ENCODE results near the gene GIT1. TPM values are rescaled to one million over a fixed set of nuclear protein-coding genes. Genes with fewer than 3 reads are reported as not detected.

GIT1 gene
- total and polyA plus RNA-seq, 7 donors: 13.6 to 31.3 (median 17.4) TPM

DNA sequence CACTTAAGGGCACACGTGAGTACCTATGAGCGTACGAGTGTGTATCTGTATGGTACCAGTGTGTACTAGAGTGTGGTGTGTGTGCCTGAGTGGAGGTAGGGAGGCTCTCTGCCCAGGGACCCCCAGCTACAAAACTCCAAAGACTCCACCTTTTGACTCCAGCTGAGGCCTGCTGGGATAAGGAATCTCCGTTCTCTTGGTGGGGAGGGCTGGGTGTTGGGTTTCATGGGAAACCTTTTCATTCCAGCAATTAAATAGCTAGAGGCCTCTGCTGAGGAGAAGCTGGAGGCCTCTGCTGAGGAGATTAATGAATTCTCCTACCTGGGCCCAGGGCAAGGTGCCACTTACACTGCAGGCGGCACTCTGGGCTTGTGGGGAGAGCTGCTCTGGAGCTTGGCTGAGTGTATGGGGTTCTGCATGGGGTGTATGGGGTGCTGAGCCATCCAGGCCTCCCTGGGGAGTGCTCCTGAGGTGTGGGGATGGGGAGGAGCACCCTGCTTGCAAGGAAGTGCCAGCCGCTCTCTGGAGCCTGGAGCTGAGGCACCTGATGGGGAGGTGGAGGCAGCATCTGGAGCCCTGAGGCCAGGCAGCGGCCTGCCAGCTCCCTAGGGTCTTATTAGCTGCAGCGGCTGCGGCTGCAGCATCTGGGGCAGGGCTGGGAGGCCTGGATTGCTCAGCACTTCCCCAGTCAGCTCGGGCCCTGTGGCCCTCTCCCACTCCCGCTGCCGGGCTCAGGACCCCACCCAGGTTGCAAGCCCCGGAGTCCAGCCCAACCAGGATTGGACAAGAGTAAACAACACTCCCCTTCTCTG lies 8.1 kb upstream of the GIT1 start:
- H3K4me3 ChIP-seq: no peak overlapping the region
- TF ChIP-seq EP300 (IDR thresholded peaks at IDR 0.05) (no peak), POLR2AphosphoS5 (IDR thresholded peaks at IDR 0.05) (no peak), POLR2A (IDR thresholded peaks at IDR 0.05) (no peak)
- TF ChIP-seq, protein P1, sequence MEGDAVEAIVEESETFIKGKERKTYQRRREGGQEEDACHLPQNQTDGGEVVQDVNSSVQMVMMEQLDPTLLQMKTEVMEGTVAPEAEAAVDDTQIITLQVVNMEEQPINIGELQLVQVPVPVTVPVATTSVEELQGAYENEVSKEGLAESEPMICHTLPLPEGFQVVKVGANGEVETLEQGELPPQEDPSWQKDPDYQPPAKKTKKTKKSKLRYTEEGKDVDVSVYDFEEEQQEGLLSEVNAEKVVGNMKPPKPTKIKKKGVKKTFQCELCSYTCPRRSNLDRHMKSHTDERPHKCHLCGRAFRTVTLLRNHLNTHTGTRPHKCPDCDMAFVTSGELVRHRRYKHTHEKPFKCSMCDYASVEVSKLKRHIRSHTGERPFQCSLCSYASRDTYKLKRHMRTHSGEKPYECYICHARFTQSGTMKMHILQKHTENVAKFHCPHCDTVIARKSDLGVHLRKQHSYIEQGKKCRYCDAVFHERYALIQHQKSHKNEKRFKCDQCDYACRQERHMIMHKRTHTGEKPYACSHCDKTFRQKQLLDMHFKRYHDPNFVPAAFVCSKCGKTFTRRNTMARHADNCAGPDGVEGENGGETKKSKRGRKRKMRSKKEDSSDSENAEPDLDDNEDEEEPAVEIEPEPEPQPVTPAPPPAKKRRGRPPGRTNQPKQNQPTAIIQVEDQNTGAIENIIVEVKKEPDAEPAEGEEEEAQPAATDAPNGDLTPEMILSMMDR (IDR thresholded peaks at IDR 0.05): no peak
- peak; percentile 65 for DNase-seq
- no peaks in the 10 kb centered on the region for H3K9me3 ChIP-seq
- no peaks in the 10 kb centered on the region for H3K36me3 ChIP-seq
- intact Hi-C loops (cut with DNase I): no loop called here
- H3K4me1 ChIP-seq: peaks cover 0 to 18% (median 15%) of the 10 kb centered on the region in 4 donors
- WGBS, 2 donors: 72 to 80% methylated on average over 13 of the region's 13 CpGs
- no peaks in the 10 kb centered on the region for H3K27me3 ChIP-seq
- no peak overlapping the region for H3K27ac ChIP-seq

DNA sequence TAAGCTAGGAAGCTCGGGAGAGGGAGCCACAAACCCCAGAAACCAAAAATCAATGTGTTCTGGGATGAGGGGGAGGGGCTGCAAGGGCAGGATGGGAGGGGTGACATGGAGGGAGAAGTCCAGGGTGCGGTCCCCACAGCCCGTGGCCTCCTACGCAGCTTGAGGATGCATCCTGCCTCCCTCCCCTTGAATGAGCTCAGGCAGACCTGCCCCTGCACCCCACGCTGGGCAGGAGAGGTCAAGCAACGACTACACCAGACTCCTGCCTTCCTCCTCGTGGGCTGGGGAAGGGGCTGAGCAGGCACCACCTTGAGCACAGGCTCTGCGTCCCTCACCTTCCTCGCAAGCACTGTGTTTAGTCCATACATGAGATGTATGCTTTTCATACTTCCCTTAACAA lies 7.4 kb upstream of the GIT1 start:
- TF ChIP-seq, protein P1 (IDR thresholded peaks at IDR 0.05): no peak
- TF ChIP-seq EP300 (IDR thresholded peaks at IDR 0.05) (no peak), POLR2A (IDR thresholded peaks at IDR 0.05) (no peak), POLR2AphosphoS5 (IDR thresholded peaks at IDR 0.05) (no peak)
- H3K27me3 ChIP-seq: no peaks in the 10 kb centered on the region
- H3K4me3 ChIP-seq: no peak overlapping the region
- WGBS, 2 donors: 79 to 81% methylated on average over 9 of the region's 9 CpGs
- no peak overlapping the region for H3K27ac ChIP-seq
- intact Hi-C loops (cut with DNase I): no loop called here
- peaks cover 0 to 26% (median 23%) of the 10 kb centered on the region in 4 donors for H3K4me1 ChIP-seq
- H3K36me3 ChIP-seq: no peaks in the 10 kb centered on the region
- DNase-seq: no peak
- H3K9me3 ChIP-seq: no peaks in the 10 kb centered on the region

DNA sequence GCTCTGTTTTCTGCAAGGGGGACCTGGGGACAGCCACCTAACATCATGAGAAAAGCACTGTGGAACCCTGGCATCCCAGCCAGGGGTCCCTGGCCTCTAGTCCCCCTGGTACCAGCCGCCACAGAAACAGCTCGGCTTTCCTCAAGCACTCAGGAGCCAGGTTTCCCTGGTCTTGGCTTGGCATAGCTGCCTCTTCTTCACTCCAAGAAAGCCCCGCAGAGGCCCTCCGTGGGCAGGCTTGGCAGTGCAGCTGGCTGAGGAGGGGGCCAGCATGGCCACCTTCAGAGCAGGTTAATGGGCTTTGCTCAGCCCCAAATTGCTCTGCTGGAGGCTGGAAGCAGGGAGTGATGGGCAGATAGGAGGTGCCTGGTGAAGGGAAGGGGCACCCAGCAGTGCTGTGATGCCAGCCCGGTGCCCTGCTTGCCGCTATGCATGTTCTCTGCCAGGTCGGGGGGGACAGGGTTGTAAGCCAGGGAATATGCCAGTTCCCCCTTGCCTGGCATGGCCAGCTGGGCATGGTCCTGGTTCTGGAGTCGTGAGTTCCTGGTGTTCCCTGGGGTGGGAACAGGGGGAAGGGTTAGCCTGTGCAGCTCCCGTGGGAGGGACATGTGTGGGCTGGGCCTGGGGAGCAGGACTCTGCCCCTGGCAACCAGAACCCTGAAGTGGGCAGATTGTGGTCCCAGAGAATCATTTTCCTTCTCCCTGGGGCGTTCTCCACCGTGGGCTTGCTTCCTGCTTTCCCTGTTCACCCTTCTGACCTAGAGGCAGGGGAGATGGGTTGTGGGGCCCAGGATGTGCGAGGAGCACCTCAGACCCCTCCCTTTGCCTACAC lies 6.7 kb upstream of the GIT1 start:
- no peaks in the 10 kb centered on the region for H3K27me3 ChIP-seq
- H3K9me3 ChIP-seq: no peaks in the 10 kb centered on the region
- 86 to 88% methylated on average over 12 of the region's 12 CpGs for WGBS, 2 donors
- peaks cover 0 to 32% (median 29%) of the 10 kb centered on the region in 4 donors for H3K4me1 ChIP-seq
- H3K36me3 ChIP-seq: no peaks in the 10 kb centered on the region
- no peak for DNase-seq
- TF ChIP-seq EP300 (IDR thresholded peaks at IDR 0.05) (no peak), POLR2AphosphoS5 (IDR thresholded peaks at IDR 0.05) (no peak), POLR2A (IDR thresholded peaks at IDR 0.05) (no peak)
- TF ChIP-seq, protein P1 (IDR thresholded peaks at IDR 0.05): no peak
- H3K4me3 ChIP-seq: no peak overlapping the region
- intact Hi-C loops (cut with DNase I): no loop called here
- H3K27ac ChIP-seq: no peak overlapping the region

DNA sequence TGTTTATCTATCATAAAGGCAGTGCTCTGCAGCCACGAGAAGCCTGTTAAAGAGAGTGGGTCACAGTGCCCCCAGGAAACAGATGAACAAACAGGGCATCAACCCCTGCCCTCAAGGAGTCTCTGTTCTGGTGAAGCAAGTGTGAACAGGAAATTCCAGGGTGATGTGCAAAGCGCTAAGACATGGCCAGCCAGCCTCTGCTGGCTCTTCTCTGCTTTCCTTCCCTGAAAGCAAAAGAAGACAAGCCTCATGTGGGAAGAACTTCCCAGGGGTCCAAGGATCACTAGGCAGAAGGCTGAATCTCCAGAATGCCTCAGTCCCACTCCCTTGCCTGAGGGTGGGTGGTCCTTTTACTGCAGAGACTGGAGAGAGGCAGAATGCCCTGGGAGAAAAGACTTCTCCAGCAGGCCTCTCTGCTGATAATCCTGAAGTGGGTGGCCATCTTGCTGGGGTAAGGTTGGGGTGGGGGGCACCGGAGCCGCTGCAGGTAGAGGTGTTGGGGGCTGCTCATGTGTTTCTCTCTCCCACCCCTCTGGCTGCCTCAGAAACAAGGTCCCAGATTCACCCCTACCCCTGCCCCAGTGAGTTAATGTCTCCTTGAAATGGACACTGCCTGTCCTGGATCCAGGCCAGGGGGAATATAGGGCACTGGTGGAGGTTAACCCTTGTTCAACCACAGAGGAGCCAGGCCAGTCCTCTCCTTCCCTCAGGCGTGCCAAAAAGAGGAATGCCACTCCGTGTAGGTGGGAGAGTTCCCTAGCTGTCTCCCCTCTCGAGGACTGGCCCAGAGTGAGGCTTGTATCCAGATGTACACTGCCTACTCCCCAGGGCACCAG lies 5.9 kb upstream of the GIT1 start:
- Histone ChIP-seq H3K9me3 (no peaks in the 10 kb centered on the region), H3K27me3 (no peaks in the 10 kb centered on the region), H3K36me3 (no peaks in the 10 kb centered on the region), H3K27ac (no peak overlapping the region), H3K4me3 (no peak overlapping the region), H3K4me1 (peaks cover 0 to 41% (median 37%) of the 10 kb centered on the region in 4 donors)
- intact Hi-C loops (cut with DNase I): no loop called here
- no peak for TF ChIP-seq EP300 (IDR thresholded peaks at IDR 0.05)
- TF ChIP-seq, protein P1 (IDR thresholded peaks at IDR 0.05): no peak
- no peak for DNase-seq
- 83 to 89% methylated on average over 7 of the region's 7 CpGs for WGBS, 2 donors
